Measurements from ENCODE around the gene ELAVL2.

DNA sequence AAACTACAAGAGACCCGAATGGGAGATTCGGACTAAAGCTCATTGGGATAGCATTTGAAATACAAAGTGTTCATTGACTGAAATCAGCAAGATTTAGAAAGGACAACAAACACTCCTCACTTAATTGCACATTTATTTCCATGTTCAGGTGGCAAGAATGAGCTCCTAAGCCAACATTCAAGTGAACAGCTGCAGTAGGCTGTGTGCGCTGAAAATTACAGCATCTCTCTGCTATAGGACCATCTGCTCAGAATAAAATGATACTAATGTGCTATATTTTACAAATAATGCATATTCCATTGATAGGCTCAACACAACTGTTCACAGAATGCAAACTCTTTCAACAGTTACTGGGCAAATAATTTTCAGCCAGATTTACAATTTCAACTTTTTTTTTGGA, 61.8 kb downstream of the ELAVL2 start:
- TF ChIP-seq CTCF (IDR thresholded peaks at IDR 0.05), result no peak
- no peak for TF ChIP-seq TCF7L2 (IDR thresholded peaks at IDR 0.05; ENCODE audit: low read depth, low read length)
- no peak for TF ChIP-seq REST (IDR thresholded peaks at IDR 0.05; ENCODE audit: insufficient read depth in 1 of 2, low read depth in 2 of 2, low read length in 1 of 2)

Measured in Panc1 (cell line).